SK-N-SH (cell line): ENCODE data around the gene PABPN1L. TPM values are rescaled to one million over a fixed set of nuclear protein-coding genes. Genes with fewer than 3 reads are reported as not detected.

Experiments
- CTCF ChIA-PET: fragments of 300-600, 350-600 bp; formaldehyde crosslinking; extraction: SDS; loops from one replicate; lab custom pipeline; 2021; lab: Yijun Ruan, JAX
- POLR2A ChIA-PET: fragments of 350-600 bp; sonication (Branson Sonifier 250); formaldehyde crosslinking; extraction: SDS; loops from one replicate; lab custom pipeline; 2020; ENCODE audit warnings: antibody characterized with exemption, inconsistent platforms; lab: Yijun Ruan, JAX
- DNase-seq: peaks from one replicate; pipeline ENCODE4 v3.0.0; 2012
- H2AFZ ChIP-seq: fragments of 200-600 bp; sonication (generic); 2 replicates; pipeline ENCODE4 v1.8.1; 2016; ENCODE audit warnings: antibody characterized with exemption, mild to moderate bottlenecking, low read depth
- H3F3A ChIP-seq: fragments of 200-600 bp; sonication (generic); replicated peaks from 2 replicates; pipeline ENCODE3; 2016; ENCODE audit warnings: antibody characterized with exemption, mild to moderate bottlenecking; ENCODE audit not compliant: insufficient read depth
- H3K27ac ChIP-seq, 2 experiments: fragments of 200-500 bp in 1 of 2; fragments of 200-600 bp in 1 of 2; sonication (Bioruptor generic) in 1 of 2; sonication (generic), shearing (Covaris generic) in 1 of 2; 2 replicates each; pipeline versions ENCODE4 v1.5.1 to v1.6.1; 2014 to 2016; ENCODE audit warnings: low read depth in 2 of 2, inconsistent platforms in 1 of 2, low read length in 1 of 2, mild to moderate bottlenecking in 1 of 2, mixed read lengths in 1 of 2
- H3K27me3 ChIP-seq: fragments of 200-600 bp; sonication (generic), shearing (Covaris generic); 2 replicates; pipeline ENCODE4 v1.6.1; 2016; ENCODE audit warnings: mixed run types; ENCODE audit not compliant: insufficient read depth
- H3K36me3 ChIP-seq, 2 experiments: fragments of 200-500 bp in 1 of 2; fragments of 200-600 bp in 1 of 2; sonication (Bioruptor generic) in 1 of 2; sonication (generic) in 1 of 2; replicated peaks in 1 of 2; 2 replicates each; pipeline versions ENCODE3 to v1.5.1; 2014 to 2016; ENCODE audit warnings: low read length in 1 of 2, mild to moderate bottlenecking in 1 of 2; ENCODE audit not compliant: insufficient read depth in 2 of 2, control insufficient read depth in 1 of 2
- H3K4me1 ChIP-seq, 2 experiments: fragments of 200-500 bp in 1 of 2; fragments of 200-600 bp in 1 of 2; sonication (Bioruptor generic) in 1 of 2; sonication (generic), shearing (Covaris generic) in 1 of 2; 2 replicates each; pipeline versions ENCODE4 v1.5.1 to v1.6.1; 2014 to 2016; ENCODE audit warnings: low read depth in 1 of 2, low read length in 1 of 2, mixed run types in 1 of 2; ENCODE audit not compliant: insufficient read depth in 2 of 2, control insufficient read depth in 1 of 2
- H3K4me2 ChIP-seq: fragments of 200-600 bp; sonication (generic), shearing (Covaris generic); 2 replicates; pipeline ENCODE4 v1.6.1; 2017; ENCODE audit warnings: mixed run types
- H3K4me3 ChIP-seq, 2 experiments: fragments of 200-500 bp in 1 of 2; fragments of 200-600 bp in 1 of 2; sonication (Bioruptor generic) in 1 of 2; sonication (generic), shearing (Covaris generic) in 1 of 2; 2 replicates each; pipeline versions ENCODE4 v1.5.1 to v1.8.1; 2014 to 2016; ENCODE audit warnings: low read depth in 2 of 2, inconsistent platforms in 1 of 2, low read length in 1 of 2, mild to moderate bottlenecking in 1 of 2, mixed read lengths in 1 of 2, moderate library complexity in 1 of 2
- H3K79me2 ChIP-seq: fragments of 200-600 bp; sonication (generic); 2 replicates; pipeline ENCODE4 v1.8.1; 2017; ENCODE audit warnings: mild to moderate bottlenecking; ENCODE audit not compliant: insufficient read depth
- H3K9ac ChIP-seq: fragments of 200-600 bp; sonication (generic); 2 replicates; pipeline ENCODE4 v1.6.1; 2017; ENCODE audit warnings: mixed run types
- H3K9me2 ChIP-seq: fragments of 200-600 bp; sonication (generic); 2 replicates; pipeline ENCODE4 v1.6.1; 2017; ENCODE audit warnings: mixed run types
- H3K9me3 ChIP-seq: fragments of 200-600 bp; sonication (generic); 2 replicates; pipeline ENCODE4 v1.6.1; 2017; ENCODE audit warnings: mixed run types, mild to moderate bottlenecking, moderate library complexity
- H4K20me1 ChIP-seq: fragments of 200-600 bp; sonication (generic); 2 replicates; pipeline ENCODE4 v1.6.1; 2017; ENCODE audit warnings: mild to moderate bottlenecking, mixed run types; ENCODE audit not compliant: insufficient read depth
- ELF1 ChIP-seq: IDR thresholded peaks from 2 replicates; pipeline ENCODE4 v1.4.0; 2012
- EP300 ChIP-seq, 2 experiments: IDR thresholded peaks; 2 replicates each; pipeline versions ENCODE4 v1.4.0 to v1.6.1; 2012; ENCODE audit warnings: borderline replicate concordance in 1 of 2, low read depth in 1 of 2, low read length in 1 of 2
- EZH2phosphoT487 ChIP-seq: fragments of 200-600 bp; sonication (generic); IDR thresholded peaks from 2 replicates; pipeline ENCODE4 v1.6.1; 2017; ENCODE audit warnings: low read depth, mixed run types, mild to moderate bottlenecking, antibody characterized with exemption, moderate library complexity, borderline replicate concordance
- FOXJ3 ChIP-seq: sonication (generic); formaldehyde crosslinking; IDR thresholded peaks from 2 replicates; pipeline ENCODE4 v1.5.1; 2020; ENCODE audit warnings: mild to moderate bottlenecking, missing genetic modification reagents
- GATA2 ChIP-seq: sonication (generic); formaldehyde crosslinking; IDR thresholded peaks from 2 replicates; pipeline ENCODE4 v1.5.0; 2020; ENCODE audit warnings: mild to moderate bottlenecking, missing genetic modification reagents
- POLR2AphosphoS5 ChIP-seq: IDR thresholded peaks from 2 replicates; pipeline ENCODE4 v1.6.1; 2012; ENCODE audit warnings: low read depth, low read length
- RXRA ChIP-seq: IDR thresholded peaks from 2 replicates; pipeline ENCODE4 v1.4.0; 2012; ENCODE audit warnings: low read depth, mild to moderate bottlenecking, borderline replicate concordance
- SIN3A ChIP-seq: IDR thresholded peaks from 2 replicates; pipeline ENCODE4 v1.6.1; 2012; ENCODE audit warnings: low read depth, mild to moderate bottlenecking, low read length, moderate library complexity, borderline replicate concordance
- SMC3 ChIP-seq: IDR thresholded peaks from 2 replicates; pipeline ENCODE4 v1.6.1; 2012; ENCODE audit warnings: low read depth, low read length, improper control_type of control experiment
- TEAD4 ChIP-seq: IDR thresholded peaks from 2 replicates; pipeline ENCODE4 v1.4.0; 2012; ENCODE audit warnings: mild to moderate bottlenecking, borderline replicate concordance; ENCODE audit not compliant: insufficient read depth
- WGBS: methylation state at CpG from one replicate; pipeline ENCODE4 v1.1.6; 2017; ENCODE audit warnings: low lambda C conversion rate; 5-methylcytosine and 5-hydroxymethylcytosine counted together
- polyA plus RNA-seq, 3 experiments: library from polyadenylated mRNA; depleted of rRNA; stranded (reverse); fragments of >200 nt; gene quantifications; 2 replicates each; pipeline ENCODE4 v1.2.3, GENCODE V29; 2012
- TF ChIP-seq, protein P1 (sequence below): IDR thresholded peaks from 2 replicates; pipeline ENCODE4 v1.4.0; 2012; ENCODE audit warnings: low read depth, borderline replicate concordance
- TF ChIP-seq, protein P2 (sequence below): IDR thresholded peaks from 2 replicates; pipeline ENCODE4; 2012
- TF ChIP-seq, protein P3 (sequence below): fragments of 150-350 bp; IDR thresholded peaks from 2 replicates; pipeline ENCODE4 v1.6.1; 2017; ENCODE audit warnings: antibody characterized with exemption, low read length, low read depth, borderline replicate concordance

Gene PABPN1L
- polyA plus RNA-seq, 1 of the 3 experiments (the other 2 are of a cell fraction) = not detected

DNA sequence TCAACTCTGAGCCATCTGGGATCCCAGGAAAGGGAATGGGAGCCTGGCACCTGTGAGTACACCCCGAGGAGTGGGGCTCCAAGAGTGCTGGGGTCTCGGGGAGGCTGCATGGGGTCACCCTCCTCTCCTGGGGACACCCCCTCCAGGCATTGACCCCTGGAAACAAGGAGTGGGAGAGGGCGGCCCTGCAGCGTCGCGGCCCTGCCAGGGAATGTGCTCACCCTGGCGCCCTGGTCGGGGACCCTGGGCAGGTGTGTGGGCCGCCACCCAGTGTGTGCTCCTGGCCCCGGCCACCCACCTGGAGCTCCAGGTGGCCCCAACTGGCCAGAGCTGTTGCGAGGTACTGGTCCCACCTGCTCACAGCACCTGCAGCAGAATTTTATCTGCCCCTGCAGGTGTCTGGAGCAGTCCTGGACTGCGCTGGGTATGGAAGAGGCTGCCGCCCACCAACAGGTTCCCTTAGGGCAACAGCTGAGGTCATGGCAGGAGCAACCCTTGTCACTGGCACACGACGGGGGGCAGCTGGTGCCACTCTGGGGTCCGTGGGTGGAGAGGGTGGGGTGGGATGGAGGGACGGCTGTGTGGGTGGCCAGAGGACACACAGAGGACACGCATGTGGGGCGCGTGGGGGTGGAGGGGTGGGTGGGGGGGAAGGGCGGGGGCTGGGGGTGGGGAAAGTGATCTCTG, 5.4 kb upstream of the PABPN1L start (continued):
- TF ChIP-seq EP300 (IDR thresholded peaks at IDR 0.05; ENCODE audit: borderline replicate concordance in 1 of 2, low read depth in 1 of 2, low read length in 1 of 2) (no peak), GATA2 (CRISPR knock-in tag) (no peak)

DNA sequence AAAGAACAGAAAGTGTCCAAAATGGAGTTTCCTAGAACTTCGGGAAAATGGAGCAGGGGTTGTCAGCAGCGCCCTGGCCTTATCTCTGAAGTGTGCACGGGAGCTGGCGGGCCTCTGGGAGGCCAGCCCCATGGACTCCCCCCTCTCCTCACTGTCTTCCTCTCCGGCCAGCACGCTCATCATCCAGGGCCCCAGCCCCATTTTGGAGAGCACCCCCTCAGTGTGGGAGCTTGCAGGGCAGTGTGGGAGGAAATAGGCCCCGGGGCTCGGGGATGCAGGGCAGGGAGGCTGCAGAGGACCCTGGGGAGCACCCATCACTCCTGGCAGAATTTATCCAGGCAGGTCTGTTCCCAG, 4.9 kb upstream of the PABPN1L start:
- CTCF ChIA-PET = interaction anchor here (1.2 to 1.6 kb wide), 2 partner anchors 9 to 13 kb away, joined by 6 to 7 read pairs; no protein-coding TSS in a partner anchor

DNA sequence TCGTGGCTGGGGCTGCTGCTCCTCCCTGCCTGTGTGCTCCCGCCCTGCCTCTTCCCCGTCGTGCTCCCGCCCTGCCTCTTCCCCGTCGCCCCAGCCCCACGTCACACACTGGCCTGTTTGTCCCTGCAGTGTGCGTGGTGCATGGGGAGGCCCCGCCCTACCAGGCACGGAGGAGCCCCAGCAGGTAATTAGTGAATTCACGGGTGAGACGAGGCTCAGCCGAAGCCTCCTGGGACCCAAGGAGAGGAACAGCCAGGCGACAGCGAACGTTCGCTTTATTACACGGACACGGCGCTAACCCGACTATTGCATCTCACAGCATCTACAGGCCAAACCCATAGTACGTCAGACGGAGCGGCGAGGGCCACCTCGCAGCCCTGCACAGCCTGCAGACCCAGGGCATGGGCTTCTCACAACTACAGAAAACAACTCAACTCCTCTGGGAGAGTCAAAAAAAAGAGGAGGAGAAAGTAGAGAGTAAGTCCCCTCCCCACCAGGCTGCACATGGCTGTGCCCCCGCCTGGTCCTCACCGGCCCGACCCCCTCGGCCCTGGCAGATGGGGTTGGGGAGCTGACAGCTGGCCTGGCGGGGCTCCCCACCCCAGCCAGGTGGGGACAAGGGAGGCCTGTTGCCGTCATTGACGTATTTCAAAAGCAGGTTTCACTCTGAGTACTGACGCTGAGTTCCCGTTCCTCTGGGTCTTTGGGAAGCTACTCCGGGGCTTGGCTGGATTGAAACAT, 4.3 kb upstream of the PABPN1L start:
- Histone ChIP-seq H3K4me1 (no peaks in the 10 kb centered on the region; a peak in 1 of 4 replicates), H3K27ac (no peak overlapping the region), H3K27me3 (peaks cover 81% of the 10 kb centered on the region), H4K20me1 (no peaks in the 10 kb centered on the region), H3F3A (no peaks in the 10 kb centered on the region), H2AFZ (no peak overlapping the region), H3K79me2 (no peaks in the 10 kb centered on the region), H3K9ac (no peak overlapping the region), H3K4me3 (no peak overlapping the region; a peak in 1 of 4 replicates), H3K9me2 (no peaks in the 10 kb centered on the region), H3K36me3 (no peaks in the 10 kb centered on the region), H3K9me3 (no peaks in the 10 kb centered on the region), H3K4me2 (peak overlapping the region; percentile 33)
- TF ChIP-seq RXRA (no peak), EZH2phosphoT487 (no peak), TEAD4 (no peak), POLR2AphosphoS5 (no peak), EP300 (IDR thresholded peaks at IDR 0.05; ENCODE audit: borderline replicate concordance in 1 of 2, low read depth in 1 of 2, low read length in 1 of 2) (no peak), ELF1 (no peak), FOXJ3 (no peak)
- TF ChIP-seq, protein P1, sequence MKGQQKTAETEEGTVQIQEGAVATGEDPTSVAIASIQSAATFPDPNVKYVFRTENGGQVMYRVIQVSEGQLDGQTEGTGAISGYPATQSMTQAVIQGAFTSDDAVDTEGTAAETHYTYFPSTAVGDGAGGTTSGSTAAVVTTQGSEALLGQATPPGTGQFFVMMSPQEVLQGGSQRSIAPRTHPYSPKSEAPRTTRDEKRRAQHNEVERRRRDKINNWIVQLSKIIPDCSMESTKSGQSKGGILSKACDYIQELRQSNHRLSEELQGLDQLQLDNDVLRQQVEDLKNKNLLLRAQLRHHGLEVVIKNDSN = no peak
- 21% methylated on average over 28 of the region's 37 CpGs for WGBS
- ChIA-PET POLR2A (no interaction called here), CTCF (interaction anchor here (1.6 kb wide), 1 partner anchor 13 kb away, joined by 7 read pairs; no protein-coding TSS in a partner anchor)
- DNase-seq = no peak

More for the DNA sequence above, 4.9 kb upstream of the PABPN1L start:
- H3K4me3 ChIP-seq = no peak overlapping the region; a peak in 1 of 4 replicates
- H3K36me3 ChIP-seq = no peaks in the 10 kb centered on the region
- POLR2A ChIA-PET = no interaction called here
- H3K9me2 ChIP-seq = no peaks in the 10 kb centered on the region
- peaks cover 86% of the 10 kb centered on the region for H3K27me3 ChIP-seq
- no peaks in the 10 kb centered on the region for H3F3A ChIP-seq
- no peaks in the 10 kb centered on the region for H3K79me2 ChIP-seq
- no peak for DNase-seq
- H3K9me3 ChIP-seq = no peaks in the 10 kb centered on the region
- H4K20me1 ChIP-seq = no peaks in the 10 kb centered on the region
- H3K9ac ChIP-seq = no peak overlapping the region
- no peak overlapping the region for H3K27ac ChIP-seq
- 0% methylated on average over 1 of the region's 8 CpGs for WGBS
- H3K4me1 ChIP-seq = no peaks in the 10 kb centered on the region; a peak in 1 of 4 replicates
- TF ChIP-seq, protein P1 = no peak
- TF ChIP-seq POLR2AphosphoS5 (no peak), SMC3 (no peak), TEAD4 (no peak), SIN3A (no peak)
- TF ChIP-seq, protein P2, sequence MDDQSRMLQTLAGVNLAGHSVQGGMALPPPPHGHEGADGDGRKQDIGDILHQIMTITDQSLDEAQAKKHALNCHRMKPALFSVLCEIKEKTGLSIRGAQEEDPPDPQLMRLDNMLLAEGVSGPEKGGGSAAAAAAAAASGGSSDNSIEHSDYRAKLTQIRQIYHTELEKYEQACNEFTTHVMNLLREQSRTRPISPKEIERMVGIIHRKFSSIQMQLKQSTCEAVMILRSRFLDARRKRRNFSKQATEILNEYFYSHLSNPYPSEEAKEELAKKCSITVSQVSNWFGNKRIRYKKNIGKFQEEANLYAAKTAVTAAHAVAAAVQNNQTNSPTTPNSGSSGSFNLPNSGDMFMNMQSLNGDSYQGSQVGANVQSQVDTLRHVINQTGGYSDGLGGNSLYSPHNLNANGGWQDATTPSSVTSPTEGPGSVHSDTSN = no peak
- TF ChIP-seq, protein P3, sequence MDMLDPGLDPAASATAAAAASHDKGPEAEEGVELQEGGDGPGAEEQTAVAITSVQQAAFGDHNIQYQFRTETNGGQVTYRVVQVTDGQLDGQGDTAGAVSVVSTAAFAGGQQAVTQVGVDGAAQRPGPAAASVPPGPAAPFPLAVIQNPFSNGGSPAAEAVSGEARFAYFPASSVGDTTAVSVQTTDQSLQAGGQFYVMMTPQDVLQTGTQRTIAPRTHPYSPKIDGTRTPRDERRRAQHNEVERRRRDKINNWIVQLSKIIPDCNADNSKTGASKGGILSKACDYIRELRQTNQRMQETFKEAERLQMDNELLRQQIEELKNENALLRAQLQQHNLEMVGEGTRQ = no peak
- no peak overlapping the region for H2AFZ ChIP-seq
- peak overlapping the region; percentile 33 for H3K4me2 ChIP-seq
